ENCODE results near the gene TMEM171.

The TMEM171 gene

DNA sequence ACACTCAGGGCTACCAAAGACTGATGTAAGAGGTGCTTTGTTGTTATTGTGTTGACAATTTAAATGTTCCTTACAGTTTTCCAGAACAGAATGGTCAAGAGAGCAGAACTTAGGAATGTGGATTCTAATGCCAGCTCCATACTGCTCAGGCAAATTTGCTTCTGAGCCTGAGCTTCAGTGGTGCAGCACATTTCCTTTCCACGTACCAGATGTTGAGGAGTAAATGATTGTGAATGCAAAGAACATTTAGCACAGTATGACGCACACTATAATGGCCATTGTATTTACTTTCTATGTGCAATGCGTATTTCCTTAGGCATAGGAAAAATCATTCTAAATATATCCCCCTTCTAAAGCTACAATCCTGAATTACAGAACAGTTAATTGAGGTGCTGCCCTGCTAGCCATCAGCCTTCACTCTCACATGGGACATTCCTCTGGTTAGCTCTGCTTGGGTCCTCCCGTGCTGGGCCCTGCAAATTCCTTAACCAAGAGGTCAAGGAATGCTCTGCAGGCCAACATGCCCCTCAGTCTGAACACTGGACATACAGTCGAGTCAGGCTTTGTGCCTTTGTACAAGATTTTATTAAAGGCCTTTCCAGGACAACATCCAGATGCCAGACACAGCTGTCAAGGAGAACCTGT lies 31.5 kb downstream of the TMEM171 start:
- DNase-seq (ENCODE audit: low spot score) = no peak
- no peak for FAIRE-seq

DNA sequence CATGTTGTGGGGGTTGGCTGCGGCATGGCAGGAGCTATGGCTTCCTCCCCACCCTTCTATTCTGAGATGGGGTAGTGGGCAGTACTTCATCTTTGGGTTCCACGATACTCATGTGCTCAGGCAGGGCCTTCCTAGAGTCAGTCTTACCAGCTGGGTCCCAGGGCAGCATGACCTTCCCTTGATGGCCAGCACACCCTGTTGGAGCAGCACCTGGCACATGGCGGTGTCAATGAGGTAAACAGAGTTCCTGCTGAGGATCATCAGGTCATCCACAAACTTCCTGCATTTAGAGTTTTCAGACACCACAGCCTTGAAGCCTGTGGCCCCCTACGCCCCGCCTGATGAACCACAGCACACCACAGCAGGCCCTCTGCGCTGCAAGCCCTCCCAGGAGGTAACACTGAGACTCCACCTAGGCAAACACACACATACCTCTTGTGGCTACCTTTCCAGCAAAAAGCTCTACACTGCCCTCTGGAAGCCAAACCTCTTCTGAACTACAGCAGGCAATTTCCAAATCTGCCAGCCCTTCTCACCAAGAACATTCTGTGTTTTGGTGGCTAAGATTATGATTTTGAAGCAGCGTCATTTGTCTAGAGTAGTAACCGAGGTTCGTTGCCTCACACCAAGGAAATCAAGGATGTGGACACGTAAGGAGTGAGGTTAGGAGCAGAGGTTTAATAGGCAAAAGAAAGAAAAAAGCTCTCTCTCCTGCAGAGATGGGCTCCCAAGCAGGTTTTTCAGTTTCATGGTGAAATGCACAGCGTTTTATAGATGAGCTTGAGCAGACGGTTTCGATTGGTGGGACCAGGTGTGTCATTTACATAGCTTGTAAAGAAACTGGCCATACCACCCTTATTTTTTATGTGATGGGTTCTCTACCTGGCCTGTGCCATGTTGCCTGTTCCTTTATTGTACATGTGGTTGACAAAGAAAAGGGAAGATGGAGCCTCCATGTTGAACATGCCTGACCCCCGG lies 32.3 kb downstream of the TMEM171 start:
- no peak for DNase-seq (ENCODE audit: low spot score)
- FAIRE-seq = no peak

- no peak for DNase-seq (ENCODE audit: low spot score)
Measured at GRCh38 chr5:73153513-73153912, 33.1 kb downstream of the TMEM171 start.

GRCh38 chr5:73154208-73155006 lies 34.0 kb downstream of the TMEM171 start:
- no peak for DNase-seq (ENCODE audit: low spot score)
- FAIRE-seq = no peak

More at GRCh38 chr5:73153513-73153912, 33.1 kb downstream of the TMEM171 start:
- no peak for FAIRE-seq

DNA sequence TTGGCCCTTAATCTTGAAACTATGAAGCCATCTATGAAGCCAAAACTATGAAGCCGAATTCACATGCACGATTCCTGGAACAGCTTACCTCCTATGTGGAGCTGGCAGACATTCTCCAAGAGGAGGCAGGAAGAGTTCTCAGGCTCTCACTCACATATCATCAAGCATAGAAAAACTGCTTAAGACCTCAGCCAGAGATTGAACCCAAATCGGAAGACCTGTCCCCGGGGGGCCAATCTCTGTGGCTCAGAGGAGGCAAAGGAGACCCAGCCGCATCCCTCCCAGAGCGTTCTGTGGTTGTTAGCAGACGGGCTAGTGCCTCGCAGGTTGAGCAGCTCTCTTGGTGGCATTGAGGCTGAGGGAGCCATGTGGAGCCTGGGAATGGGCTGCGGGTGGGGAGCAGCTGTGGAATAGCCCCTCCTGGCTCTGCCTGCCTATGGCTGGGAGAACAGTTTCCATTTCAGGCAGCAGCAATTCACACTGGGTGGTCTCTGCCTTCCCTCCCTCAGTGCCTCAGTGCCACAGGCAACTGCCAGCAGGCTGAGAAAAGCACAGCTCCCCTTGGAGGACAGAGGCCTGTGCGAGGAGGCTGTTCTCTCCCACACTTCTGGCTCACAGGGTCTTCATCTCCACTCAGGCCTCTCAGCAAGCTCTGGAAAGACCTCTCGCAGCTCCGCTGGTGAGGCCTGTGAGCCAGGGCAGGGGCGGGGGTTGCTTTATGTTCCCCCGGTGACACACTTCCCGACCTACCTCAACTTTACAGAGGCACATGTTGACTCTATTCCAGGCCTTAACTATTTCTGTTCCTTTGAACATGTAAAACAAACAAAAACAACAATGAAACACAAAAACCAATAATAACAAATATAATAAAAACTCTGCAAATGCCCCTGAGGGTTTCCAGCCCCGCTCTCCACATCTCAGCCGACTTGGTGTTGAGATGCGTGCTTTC lies 35.2 kb downstream of the TMEM171 start:
- no peak for FAIRE-seq
- DNase-seq (ENCODE audit: low spot score) = no peak

GRCh38 chr5:73157414-73158303 lies 37.3 kb downstream of the TMEM171 start:
- DNase-seq (ENCODE audit: low spot score) (no peak), FAIRE-seq (no peak)

DNA sequence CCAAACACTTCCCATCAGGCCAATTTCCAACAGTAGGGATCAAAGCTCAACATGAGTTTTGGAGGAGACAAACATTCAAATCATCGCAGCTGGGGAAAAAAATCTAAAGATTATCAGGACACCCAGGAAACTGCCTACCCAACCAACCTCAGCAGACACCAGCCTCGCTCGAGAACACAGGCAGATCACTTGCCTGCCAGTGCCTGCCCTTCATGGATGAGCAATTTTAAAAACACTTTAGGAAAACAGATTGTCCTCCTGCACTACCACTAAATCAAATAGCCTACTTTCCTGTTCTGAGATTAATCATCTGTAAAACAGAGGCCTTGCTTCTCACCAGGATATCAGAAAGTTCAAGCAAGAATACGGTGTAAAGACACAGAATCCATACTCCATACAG lies 37.9 kb downstream of the TMEM171 start:
- no peak for DNase-seq (ENCODE audit: low spot score)
- FAIRE-seq = no peak

GRCh38 chr5:73160239-73160671 lies 39.9 kb downstream of the TMEM171 start:
- FAIRE-seq (peak; percentile 66), DNase-seq (ENCODE audit: low spot score) (peak; percentile 4)

DNA sequence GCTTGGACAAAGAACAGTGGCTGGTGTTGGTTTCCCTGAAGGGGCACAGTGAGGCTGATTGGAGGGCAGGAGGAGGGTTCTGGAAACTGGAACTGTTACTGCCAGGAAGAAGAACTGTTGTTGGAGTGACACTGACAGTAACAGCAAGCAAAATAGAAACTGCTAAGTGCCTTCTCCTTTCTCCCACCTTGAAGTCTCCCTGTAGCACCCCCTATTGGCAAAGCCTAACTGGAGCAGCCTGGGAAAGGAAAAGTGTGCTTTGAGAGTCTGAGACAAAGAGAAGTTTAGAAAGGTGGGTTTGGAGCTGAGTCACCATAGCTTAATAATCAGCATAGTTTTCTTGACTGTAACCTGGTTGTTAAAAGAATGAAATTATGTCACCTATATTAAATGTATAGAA lies 50.1 kb downstream of the TMEM171 start:
- FAIRE-seq (no peak), DNase-seq (ENCODE audit: low spot score) (no peak)

- DNase-seq (ENCODE audit: low spot score) = no peak
- FAIRE-seq = no peak
Measured at GRCh38 chr5:73171495-73171894, 51.1 kb downstream of the TMEM171 start.

- no peak for FAIRE-seq
Measured at GRCh38 chr5:73172951-73173350, 52.6 kb downstream of the TMEM171 start, which contains the start of gene TMEM174. Gene TMEM174 (plus strand): TSS chr5:73173193. CDS start chr5:73173244, 51 bp downstream.

GRCh38 chr5:73174100-73174815 lies 53.9 kb downstream of the TMEM171 start:
- FAIRE-seq (no peak), DNase-seq (ENCODE audit: low spot score) (no peak)

More at GRCh38 chr5:73172951-73173350, 52.6 kb downstream of the TMEM171 start, which contains the start of gene TMEM174:
- no peak for DNase-seq (ENCODE audit: low spot score)

- FAIRE-seq = no peak
Measured at GRCh38 chr5:73176250-73176649, 55.9 kb downstream of the TMEM171 start.

DNA sequence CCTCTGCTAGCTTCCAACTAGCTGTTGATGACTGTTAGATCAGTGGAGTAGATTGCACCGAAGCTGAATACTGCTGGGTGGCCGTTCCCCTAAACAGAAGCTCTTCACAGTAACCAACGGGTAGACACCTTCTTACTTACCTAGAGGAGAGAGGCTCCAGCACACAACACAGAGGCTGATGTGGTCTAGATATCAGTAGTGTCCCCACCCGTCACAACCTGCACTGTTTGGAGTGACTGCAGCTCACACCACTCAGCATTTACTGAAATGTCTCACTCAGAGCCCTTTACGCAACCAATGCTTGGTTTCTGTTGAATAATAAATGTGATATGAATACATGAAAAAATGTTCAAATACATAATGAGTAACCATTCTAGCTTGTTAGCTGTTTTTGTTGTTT lies 57.9 kb downstream of the TMEM171 start:
- DNase-seq (ENCODE audit: low spot score) = no peak
- FAIRE-seq = no peak

More at GRCh38 chr5:73176250-73176649, 55.9 kb downstream of the TMEM171 start:
- no peak for DNase-seq (ENCODE audit: low spot score)

GRCh38 chr5:73179730-73180129 lies 59.4 kb downstream of the TMEM171 start:
- FAIRE-seq (no peak), DNase-seq (ENCODE audit: low spot score) (no peak)

- FAIRE-seq (peak; percentile 74), DNase-seq (ENCODE audit: low spot score) (peak; percentile 72)
Measured at GRCh38 chr5:73180566-73180965, 60.2 kb downstream of the TMEM171 start.
